GM13976 (cell line): ENCODE results near the gene KCNE4.

Experiments used
- DNase-seq: peaks from one replicate; pipeline ENCODE4 v3.0.0; 2012; ENCODE audit warnings: low spot score
- in situ Hi-C: fragments of 300-500 bp; cut with MboI; formaldehyde crosslinking; loops from one replicate; pipeline ENCODE4 v1.12.0; 2022; ENCODE audit warnings: low sequenced_read_pairs, mixed read lengths, inconsistent platforms; ENCODE audit not compliant: unreplicated experiment
- TF ChIP-seq, protein P1 (sequence below): IDR thresholded peaks from 2 replicates; pipeline ENCODE4 v1.5.1; 2012; ENCODE audit warnings: borderline replicate concordance, mild to moderate bottlenecking; ENCODE audit not compliant: insufficient read depth; ENCODE audit errors: extremely low read depth, missing control alignments, control extremely low read depth

KCNE4 gene

DNA sequence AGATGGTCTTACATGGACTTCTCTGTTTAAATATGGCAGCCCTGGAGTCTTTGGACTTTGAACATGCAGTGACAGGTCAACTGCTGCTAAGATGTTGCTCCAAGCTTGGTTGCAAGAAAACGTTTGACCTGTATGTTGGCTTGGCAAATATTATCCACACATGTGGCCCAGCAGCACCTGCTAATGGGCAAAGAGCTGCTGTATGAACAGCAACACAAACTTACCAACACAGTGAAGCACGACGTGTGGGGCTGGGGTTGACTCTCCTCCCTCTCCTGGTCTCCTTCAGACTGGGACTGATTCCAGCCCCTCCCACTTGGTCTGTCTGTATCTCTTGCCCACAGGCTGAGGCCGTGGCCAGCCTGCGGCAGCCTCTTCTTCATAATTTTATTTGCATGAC is 3.8 kb downstream of the KCNE4 start:
- in situ Hi-C loops: no loop called here
- no peak for DNase-seq
- TF ChIP-seq, protein P1, sequence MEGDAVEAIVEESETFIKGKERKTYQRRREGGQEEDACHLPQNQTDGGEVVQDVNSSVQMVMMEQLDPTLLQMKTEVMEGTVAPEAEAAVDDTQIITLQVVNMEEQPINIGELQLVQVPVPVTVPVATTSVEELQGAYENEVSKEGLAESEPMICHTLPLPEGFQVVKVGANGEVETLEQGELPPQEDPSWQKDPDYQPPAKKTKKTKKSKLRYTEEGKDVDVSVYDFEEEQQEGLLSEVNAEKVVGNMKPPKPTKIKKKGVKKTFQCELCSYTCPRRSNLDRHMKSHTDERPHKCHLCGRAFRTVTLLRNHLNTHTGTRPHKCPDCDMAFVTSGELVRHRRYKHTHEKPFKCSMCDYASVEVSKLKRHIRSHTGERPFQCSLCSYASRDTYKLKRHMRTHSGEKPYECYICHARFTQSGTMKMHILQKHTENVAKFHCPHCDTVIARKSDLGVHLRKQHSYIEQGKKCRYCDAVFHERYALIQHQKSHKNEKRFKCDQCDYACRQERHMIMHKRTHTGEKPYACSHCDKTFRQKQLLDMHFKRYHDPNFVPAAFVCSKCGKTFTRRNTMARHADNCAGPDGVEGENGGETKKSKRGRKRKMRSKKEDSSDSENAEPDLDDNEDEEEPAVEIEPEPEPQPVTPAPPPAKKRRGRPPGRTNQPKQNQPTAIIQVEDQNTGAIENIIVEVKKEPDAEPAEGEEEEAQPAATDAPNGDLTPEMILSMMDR: no peak

DNA sequence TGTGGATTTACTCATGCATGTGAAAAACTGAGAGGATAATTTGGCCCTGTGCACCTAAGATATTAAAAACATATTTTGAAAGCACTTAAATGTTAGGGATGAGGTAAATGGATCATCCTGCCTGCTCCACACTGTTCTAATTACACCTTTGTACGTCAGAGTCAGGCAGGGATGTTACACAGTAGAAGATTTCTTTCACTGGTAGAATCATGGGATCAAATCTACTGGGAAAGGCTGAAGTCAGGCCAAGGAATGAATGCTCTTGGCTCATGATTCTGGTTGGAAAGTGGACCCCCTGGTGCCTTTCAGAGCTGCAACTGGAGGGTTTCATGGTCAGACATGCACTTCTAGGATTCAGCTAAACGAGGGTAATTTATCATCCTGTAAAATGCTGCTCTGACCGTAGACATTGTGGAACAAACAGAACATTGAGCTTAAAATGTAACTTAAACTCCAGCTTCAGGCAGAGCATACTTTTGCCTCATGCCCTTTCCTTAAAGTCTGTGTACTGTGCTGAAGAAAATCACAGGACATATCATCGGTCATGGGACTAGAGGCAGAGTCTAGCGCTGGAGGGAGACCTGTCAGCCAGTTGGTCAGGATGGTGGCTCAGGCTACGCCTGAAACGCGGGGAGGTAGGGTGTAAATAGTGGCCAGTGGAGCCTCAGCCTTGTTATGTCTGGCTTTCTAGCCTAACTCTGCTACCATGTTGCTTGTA is 4.9 kb downstream of the KCNE4 start:
- DNase-seq: no peak
- TF ChIP-seq, protein P1: no peak
- in situ Hi-C loops: no loop called here

DNA sequence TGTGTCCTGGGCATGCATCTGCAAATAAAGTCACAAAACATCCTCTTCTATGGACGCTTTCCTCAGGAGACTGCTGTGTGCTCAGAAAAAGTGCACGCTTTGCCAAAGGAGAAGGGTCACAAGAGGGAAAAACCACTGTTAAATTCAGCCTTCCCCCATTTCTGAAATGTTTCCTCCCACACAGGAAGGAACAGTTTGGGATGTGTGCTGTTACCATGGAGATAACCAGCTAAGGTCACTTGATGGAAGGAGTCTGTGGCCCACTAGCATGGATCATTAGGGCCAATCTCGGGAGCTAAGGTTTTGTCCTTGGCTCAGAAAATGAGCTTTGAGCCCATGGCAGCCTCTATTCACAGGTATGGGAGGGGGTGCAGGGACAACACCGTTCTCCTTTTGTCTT is 5.6 kb downstream of the KCNE4 start:
- TF ChIP-seq, protein P1: no peak
- DNase-seq: no peak
- in situ Hi-C loops: no loop called here

DNA sequence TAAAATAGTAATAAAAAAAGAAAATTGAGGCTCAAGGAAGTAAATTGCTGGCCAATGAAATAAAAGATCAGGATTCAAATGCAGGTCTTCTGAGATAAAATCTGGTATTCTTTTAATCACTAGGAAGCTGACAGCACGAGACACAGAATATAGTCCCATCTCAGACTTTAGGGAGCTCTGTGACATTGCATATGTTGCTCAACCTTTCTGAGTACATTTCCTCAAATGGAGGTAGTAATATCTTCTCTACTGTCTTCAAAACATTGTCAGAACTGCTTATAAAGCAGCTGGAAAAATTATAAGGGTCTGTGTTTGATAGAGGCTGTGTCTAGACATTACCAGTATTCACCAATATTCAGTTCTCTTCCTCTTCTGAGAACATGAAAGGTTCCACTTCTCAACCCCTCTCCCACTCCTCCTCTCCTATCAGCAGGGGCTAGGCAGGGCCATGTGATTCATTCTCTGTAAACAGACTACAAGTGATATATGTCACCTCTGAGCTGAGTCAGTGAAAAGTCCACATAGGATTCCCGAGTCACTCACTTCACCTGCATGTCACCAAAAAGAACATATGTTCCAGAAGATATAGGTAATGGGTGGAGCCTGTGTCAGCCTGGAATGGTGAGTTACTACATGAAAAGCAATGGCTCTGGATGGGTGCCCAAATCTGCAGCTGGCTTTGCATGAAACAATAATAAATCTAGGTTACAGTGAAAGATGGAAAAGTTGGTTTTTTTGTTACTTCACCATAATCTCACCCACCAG is 7.1 kb downstream of the KCNE4 start:
- TF ChIP-seq, protein P1: no peak
- no peak for DNase-seq
- in situ Hi-C loops: no loop called here

DNA sequence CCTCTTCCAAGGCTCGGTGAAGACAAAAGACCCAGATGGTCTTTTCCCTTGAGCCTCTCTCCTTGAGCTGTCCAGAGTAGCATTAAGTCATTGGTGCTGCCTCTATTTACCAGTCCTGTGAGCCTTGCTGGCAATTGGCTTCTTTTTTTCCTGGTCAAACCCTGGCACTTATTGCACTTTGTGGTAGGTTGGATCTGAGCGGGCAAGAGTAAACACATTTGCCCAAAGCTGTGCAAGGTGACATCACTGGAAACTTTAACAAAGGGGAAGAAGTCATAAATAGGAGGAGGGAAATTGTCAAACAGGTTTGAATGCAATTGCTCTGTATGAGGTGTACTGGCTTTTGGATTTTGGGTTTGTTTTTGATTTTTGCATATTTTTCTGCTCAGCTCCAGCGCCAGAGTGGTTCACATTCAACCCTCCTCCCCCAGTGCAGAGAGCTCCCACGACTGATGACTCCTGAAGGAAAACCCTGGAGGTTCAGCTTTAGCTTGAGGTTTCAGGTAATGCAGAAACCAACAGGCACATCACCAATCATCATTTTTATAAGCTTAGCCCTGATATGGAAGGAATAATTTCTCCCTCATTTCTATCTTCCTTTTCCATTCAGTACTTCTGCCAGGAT is 8.3 kb downstream of the KCNE4 start:
- in situ Hi-C loops: no loop called here
- no peak for DNase-seq
- TF ChIP-seq, protein P1: no peak

DNA sequence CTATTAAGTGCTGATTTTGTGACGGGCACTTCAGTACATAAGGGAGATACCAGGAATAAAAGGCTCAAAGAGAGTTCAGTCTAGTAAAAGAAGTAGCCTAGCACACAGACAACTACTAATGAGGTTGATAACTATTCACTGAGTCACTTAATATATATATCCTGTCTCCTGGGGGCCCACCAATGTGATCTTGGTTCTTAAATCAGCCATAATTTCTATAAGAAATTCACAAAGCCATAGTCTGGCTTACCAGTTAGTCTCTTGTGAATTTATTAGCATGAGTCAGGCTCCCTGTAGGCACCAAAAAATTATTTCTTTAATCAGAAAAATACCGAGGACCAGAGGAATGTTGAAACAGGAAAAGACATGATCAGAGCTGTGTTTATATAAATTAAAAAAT is 10.4 kb downstream of the KCNE4 start:
- in situ Hi-C loops: no loop called here
- TF ChIP-seq, protein P1: no peak
- no peak for DNase-seq
